HG03457 (cell line): Measurements from ENCODE around the gene PABPN1.

Experiments used
- ATAC-seq: cut with Tn5 transposase; IDR thresholded peaks from one replicate; pipeline ENCODE4 v1.9.1; 2021; ENCODE audit warnings: moderate number of reproducible peaks; ENCODE audit not compliant: unreplicated experiment

The PABPN1 gene

DNA sequence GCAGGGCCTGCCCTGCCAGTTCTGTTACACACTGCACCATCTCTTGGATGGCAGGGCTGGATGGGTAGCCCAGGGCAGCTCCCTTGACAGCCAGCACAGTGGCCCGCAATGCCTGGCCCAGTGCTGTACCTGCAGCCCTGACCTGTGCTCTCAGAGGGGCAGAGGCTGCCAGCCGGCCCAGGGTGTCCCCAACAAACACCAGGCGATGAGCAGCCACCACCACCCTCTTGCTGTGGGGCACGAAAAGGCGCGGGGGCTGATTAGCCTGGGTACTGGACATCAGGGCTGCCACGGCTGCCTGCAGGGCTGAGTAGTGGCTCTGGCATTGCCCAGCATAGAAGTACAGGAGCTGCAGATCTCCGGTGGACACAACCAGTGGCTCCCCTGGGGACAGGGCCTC, 36.0 kb downstream of the PABPN1 start:
- no peak for ATAC-seq

DNA sequence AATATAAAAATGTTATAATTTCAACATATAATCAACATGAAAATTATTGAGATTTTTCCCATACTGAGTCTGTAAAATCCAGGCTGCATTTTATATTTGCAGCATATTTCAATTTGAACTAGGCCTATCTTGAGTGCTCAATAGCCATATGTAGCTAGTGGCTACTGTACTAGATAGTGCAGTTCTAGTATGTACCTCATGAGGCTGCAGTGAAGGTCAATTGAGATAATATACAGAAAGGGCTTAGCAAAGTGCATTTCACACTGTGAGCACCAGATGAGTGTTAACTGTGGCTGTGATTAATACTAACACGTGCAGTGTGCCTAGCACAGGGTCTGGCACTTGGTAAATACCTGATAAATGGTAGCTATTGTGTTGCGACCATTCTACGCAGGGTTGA, 36.8 kb downstream of the PABPN1 start:
- no peak for ATAC-seq

DNA sequence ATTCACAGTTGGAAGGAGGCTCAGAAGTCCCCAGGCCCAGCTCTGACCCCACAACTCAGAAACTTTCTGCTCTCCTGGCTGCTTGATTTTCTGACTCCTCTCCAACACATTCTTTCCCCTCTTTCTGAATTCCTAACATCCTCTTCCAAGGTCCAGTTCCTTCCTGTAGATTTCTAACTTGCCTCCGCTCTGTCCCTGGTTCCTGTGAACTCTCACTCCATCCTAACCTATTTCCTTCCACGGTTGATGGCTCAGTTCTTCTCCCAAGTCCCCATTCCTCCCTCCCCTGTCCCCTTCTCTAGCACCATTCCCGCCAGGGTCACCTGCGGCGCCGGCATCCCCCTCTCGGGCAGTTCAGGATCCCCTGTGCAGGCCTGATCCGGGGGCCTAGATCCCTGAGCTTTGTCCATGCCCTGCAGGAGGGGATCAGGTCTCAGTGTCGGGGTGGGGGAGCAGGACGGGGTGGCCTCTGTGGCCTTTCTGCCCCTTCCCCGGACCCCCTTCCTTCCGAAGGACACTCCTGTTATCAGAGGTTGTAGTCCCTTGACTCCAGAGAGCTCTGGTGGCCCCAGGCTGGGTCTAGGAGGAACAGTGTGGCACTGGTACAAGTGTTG, 37.4 kb downstream of the PABPN1 start:
- ATAC-seq, result no peak

DNA sequence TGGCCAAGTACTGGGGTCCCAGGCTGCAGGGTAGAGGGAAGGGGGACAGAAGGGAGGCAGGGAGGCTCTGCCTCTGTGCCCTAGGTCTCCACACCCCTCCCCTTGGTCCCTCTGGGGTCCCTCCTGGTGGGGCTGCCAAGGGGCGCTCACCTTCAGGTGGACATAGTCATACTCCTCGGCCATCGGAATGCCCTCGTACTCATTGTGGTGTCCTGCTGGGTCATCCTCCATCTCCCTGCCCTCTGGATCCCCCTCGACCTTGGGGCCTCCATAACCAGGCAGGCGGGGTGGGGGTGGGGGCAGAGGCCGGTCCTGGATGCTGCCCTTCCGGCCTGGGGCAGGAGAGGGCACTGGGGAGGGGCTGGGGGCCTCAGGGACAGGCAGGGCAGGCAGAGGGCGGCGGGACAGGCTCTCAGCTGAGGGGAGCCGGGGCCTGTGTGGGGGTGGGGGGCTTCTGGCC, 37.9 kb downstream of the PABPN1 start:
- ATAC-seq, result no peak

DNA sequence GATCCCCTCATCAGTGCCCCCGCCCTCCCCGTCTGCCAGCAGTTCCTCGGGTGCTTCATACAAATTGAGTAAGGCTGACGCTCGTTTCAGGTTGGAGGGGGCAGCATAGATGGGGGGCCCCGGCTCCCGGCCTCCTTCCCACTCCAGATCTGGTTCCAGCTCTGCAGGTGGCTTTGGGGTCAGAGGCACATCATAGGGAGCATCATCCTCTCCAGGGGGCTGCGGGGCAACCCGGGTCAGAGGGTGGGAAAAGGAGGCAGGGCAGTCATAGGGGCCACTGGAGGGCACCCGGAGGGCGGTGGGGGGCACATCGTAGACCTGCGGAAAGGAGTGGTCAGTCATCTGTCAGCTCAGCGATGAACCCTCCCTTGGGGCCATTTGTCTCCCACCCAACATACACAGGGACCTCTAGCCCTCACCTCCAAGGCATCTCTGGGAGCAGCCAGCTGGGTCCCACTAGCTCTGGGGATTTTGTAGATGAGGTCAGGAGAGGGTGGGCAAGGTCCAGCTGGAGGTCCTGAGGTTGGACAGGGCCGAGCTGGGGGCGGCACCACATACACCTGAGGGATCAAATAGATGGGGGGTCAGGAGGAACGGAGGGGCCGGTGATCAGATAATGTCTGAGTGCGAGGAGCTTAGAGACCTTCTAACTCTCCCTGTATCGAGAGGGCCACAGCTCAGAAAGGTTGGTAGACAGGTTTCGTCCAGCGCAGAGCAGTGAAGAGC, 38.6 kb downstream of the PABPN1 start:
- no peak for ATAC-seq

DNA sequence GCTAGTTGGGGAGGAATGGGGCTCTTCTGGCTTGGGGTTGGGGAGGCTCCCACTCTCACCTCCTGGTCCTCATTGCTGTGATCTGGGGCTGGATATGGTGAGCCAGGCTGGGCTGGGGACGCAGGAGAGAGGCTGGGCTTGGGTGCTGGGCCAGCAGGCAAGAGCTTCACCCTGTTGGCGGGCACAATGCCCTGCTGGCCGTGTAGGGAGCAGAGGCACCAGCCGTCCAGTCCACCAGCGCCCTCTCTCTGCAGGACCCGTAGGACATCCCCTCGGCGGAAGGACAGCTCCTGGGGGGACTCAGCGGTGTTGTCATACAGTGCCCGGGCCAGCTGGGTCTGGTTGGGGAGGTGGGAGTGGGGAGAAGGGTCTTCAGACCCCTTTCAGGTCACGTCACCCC, 39.2 kb downstream of the PABPN1 start:
- no peak for ATAC-seq

DNA sequence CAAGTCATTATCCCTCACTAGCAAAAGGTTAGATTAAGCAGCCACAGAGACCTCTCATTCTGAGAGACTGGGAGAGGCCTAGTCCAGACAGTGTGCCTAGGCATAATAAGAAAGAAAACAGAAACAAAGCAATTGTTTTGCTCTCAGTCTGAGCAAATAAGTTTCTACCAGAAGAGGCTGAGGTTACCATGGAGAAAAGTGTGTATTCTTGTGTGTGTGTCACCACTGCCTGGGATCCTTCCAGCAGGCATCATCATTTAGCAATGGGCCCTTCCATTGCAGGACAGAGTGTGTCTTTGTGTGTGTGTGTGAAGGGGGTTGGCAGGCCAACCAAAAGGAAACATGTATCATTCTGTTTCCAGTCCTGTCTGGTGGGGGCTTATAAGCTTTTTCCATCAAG, 40.1 kb downstream of the PABPN1 start:
- ATAC-seq, result no peak

DNA sequence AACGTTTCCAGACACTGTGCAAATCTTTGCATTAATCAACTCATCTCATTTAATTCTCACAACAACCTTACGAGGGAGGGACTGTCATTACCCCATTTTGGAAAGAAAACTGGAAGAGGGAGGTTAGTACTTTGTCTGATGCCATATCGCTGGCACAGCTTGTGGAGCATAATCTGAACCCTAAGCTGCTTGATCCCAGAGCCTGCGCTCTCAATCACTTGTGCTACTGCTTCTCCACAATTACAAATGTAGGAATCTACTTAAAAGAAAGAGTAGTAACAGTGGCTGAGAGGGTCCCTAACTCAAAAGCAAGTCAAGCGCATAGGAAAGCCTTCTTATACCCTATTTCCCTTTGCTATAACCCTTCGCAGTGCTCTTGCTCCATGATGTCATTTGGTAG, 40.5 kb downstream of the PABPN1 start:
- ATAC-seq, result no peak

DNA sequence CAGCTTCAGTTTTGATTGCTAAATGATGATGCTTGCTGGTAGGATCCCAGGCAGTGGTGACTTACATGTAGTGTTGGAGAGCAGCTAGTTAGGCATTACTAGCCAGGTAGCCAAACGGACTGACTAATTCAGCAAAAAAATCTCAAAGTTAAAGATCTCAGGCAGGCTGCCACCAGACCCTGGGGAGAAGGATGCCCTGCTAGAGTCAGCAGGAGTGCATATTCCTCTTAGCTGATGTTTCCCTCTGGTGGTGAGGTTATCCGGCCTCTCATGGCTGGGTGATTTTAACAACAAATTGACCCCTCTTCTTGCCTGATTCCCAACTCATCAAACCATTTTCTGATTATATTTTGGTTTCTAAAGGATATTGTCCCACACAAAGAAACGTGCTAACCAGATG, 40.9 kb downstream of the PABPN1 start:
- ATAC-seq, result no peak

DNA sequence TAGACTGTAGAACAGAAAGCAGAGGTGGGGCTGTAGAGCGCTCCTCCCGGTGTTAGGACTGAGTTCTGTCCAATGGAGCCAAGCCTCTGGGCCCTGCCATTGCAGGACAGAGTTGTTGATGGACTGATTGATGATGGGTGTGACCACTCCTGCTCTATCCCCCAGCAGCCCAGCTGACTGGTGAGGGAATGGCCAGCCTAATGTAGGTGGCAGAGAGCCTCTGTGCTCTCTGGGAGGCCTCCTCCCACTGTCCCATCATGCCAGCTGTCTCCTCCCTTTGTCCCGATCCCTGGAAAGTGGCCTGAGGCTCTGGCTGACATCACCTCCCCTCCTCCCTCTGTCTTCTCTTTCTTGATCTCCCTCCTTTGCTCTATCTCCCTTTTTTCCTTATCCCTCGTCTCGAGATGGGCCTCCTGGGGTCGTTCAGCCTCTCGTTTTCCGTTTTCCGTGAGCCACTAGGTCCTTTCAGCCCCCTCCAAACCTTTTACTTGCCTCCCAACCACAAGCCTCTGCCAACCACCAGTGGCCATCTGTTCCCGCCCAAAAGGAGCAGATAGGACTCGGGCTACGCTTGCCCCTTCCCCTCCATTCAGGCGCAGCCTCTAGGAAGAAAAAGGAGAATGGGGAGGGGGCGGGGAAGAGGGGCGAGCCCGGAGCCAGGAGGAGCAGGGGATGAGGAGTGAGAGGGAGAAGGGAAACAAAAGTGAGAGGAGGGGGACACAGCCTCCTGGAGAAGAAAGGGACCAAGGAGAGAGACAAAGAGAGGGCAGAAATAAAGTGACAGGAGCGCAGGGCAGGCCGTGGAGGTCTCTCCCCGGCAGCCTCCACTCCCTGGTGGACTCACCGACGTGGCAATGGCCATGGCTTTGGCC, 43.1 kb downstream of the PABPN1 start:
- ATAC-seq, result no peak

DNA sequence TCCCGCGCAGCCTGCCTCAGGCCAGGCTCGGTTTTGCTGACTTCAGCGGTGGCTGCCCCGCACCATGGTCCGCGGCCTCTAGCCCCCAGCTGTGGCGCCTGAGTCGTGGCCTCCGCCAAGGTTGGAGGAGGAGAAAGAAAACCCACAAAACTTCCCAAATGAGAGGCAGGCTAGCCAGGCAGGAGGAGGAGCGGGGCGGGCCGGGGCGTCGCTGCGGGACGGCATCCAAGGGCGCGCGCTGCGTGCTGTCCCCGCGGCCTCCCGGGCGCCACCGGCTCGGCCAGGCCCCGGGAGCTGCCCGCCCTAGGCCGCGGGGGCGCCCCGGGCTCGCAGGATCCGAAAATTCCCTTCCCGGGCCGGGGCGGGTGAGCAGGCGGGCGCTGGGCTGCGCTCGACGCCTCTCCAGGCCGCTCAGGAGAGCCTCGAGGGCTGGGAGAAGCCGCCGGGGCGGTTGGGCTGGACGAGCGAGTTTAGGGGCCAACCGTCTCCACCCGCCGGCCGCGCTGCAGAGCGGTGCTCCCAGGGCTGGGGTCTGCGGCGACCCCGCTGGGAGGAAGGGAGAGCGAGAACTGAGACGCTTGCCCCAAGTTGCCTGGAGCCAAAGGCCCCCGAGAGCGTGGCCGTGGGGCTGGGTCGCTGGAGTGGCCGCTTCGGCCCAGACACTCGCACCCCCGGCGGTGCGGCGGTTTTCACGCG, 43.9 kb downstream of the PABPN1 start, which contains the start of gene EFS:
Gene EFS, minus strand, starts transcription at position 137 of the 696 bp plus-strand sequence. CDS start 147 bp downstream, outside the sequence.
- ATAC-seq, result no peak

DNA sequence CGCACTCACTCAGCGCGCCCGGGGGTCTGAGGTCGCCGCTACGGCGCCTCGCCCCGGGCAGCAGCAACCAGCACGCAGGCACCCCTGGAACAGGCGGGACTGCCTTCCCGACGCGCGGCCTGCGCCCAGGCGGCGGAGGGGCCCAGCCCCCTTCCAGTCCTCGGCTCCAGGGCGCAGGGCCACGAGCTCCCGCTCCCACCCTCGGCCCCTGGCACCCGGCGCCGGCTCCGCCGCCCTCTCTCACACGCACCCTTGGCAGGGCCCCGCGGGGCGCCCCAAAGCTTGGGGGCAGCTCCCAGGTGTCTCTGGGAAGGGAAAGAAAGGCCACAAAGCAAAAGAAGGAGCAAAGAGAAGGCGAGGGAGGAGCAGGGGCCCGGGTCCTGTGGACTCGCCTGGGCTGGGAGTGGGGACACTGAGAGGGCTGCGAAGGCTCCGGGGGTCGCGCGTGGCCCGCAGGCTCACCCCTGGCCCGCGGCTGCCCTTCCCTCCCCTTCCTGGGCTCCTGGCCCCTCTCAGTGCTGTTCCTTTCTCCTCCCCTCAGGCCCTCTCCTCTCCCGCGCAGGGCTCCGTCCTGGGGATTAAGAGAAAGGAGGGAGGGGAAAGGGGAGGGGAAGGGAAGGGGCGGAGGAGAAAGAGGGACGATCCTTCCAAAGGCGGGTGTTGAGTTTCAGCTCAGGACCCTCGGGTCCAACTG, 44.6 kb downstream of the PABPN1 start:
- ATAC-seq, result no peak

DNA sequence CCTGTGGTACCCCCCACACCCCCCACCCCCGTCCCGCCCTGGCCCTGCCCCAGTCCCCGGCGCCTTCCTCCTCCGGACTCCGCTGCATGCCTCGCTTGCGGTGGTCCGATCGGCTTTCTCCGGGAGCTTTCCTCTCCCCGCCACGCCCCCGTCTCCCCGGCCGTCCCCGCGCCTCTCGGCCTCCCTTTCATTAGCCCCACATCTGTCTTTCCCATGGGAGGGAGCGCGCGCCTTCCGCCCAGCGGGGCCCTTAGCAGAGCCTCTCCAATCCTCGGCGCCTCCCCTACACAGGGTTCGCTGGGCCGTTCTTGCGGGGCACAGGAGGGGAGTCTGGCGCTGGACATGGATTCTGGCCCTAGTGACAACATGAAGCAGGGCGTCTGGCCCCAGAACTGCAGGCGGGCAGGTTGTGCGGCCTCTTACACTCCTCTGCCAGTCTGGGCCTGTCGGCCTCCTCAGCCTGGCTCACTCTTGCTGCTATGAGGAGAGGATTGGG, 45.2 kb downstream of the PABPN1 start:
- ATAC-seq, result no peak

DNA sequence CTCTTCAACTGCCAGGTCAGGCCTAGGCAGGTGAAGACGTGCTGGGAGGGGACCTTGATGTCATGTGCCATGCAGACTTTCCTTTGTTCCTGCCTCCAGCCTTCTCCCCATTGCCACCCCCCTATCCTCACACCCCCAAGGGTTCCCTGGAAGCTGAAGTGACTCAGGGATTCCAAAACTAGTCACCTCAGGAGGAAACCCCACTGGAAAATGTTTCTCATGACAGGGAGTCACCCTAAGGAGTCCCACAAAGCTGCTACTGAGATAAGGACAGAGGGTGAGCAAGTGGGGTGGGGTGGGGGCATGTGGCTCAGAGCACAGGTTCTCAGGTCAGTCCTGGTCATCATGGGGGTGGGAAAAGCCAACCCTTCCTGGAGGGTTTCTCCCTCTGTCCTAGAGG, 49.0 kb downstream of the PABPN1 start:
- no peak for ATAC-seq

DNA sequence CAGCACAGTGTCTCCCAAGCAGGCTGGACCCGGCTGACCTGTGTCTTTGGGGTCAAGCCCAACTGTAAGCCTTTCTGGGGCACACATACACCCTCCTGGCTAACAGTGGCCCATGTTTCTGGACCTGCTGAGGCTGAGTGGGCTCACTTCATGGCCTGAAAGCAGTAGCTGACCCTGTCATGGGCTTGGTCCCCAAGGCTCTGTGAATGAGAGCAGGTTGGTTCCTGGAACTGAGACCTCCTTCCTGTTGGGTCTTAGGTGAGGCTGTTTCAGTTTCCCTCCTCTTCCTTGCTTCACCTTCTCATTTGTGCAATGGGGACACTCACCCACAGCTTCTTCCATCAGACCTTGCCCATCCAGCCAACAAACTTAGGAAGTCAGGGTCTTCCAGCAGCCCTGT, 50.6 kb downstream of the PABPN1 start:
- ATAC-seq, result no peak

DNA sequence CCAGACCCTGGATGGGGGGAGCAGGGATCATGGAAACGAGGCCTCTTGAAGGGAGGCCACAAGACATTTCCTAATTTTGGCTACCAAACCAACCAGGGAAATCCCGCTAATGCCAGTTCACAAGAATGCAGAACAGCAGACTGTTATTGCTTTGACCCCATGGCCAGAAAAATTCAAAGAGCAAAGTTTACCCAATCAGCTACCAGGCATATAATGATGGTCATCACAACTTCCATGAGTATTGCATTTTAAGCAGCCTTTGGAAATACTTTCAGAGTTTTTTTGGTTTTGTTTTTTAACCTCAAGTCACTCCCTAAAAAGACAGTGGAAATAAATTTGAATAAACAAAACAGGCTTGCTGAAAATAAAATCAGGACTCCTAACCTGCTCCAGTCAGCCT, 51.3 kb downstream of the PABPN1 start, which contains the start of gene IL25:
Gene IL25, plus strand, starts transcription at position 301 of the 400 bp plus-strand sequence.
- no peak for ATAC-seq

DNA sequence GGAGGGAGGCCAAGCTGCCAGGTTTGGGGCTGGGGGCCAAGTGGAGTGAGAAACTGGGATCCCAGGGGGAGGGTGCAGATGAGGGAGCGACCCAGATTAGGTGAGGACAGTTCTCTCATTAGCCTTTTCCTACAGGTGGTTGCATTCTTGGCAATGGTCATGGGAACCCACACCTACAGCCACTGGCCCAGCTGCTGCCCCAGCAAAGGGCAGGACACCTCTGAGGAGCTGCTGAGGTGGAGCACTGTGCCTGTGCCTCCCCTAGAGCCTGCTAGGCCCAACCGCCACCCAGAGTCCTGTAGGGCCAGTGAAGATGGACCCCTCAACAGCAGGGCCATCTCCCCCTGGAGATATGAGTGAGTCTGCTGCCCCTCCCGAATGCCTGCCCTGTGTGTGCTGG, 51.8 kb downstream of the PABPN1 start:
- no peak for ATAC-seq
